ENCODE results near the gene OSMR.

DNA sequence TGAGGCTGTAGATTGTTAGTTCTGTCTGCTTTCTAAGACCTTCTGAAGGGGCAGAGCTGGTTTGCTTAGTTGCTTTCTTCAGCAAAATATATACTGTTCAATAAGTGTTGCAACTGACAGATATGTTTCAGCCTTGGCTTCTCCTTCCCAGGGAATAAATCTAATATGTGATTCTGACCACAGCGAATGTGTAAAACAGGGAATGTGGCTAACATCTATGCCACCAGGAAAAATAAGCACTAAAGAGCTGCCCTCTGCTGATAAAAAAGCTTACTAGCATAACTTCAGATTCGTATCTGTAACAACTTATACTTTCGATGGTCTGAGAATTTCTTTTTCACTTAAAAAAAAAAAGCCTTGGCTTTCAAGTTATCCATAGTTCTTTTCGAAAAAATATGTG lies 13.0 kb upstream of the OSMR start:
- TF ChIP-seq TAF1 (IDR thresholded peaks at IDR 0.05; ENCODE audit: borderline replicate concordance, insufficient read depth, low read length) (no peak), SIN3A (IDR thresholded peaks at IDR 0.05; ENCODE audit: borderline replicate concordance, insufficient read depth, low read length) (no peak), POLR2AphosphoS5 (IDR thresholded peaks at IDR 0.05; ENCODE audit: low read depth, low read length) (no peak), FOXP2 (optimal IDR thresholded peaks at IDR 0.05; ENCODE audit: borderline replicate concordance, extremely low read depth, extremely low read length, insufficient read depth) (no peak)
- TF ChIP-seq, protein P1, sequence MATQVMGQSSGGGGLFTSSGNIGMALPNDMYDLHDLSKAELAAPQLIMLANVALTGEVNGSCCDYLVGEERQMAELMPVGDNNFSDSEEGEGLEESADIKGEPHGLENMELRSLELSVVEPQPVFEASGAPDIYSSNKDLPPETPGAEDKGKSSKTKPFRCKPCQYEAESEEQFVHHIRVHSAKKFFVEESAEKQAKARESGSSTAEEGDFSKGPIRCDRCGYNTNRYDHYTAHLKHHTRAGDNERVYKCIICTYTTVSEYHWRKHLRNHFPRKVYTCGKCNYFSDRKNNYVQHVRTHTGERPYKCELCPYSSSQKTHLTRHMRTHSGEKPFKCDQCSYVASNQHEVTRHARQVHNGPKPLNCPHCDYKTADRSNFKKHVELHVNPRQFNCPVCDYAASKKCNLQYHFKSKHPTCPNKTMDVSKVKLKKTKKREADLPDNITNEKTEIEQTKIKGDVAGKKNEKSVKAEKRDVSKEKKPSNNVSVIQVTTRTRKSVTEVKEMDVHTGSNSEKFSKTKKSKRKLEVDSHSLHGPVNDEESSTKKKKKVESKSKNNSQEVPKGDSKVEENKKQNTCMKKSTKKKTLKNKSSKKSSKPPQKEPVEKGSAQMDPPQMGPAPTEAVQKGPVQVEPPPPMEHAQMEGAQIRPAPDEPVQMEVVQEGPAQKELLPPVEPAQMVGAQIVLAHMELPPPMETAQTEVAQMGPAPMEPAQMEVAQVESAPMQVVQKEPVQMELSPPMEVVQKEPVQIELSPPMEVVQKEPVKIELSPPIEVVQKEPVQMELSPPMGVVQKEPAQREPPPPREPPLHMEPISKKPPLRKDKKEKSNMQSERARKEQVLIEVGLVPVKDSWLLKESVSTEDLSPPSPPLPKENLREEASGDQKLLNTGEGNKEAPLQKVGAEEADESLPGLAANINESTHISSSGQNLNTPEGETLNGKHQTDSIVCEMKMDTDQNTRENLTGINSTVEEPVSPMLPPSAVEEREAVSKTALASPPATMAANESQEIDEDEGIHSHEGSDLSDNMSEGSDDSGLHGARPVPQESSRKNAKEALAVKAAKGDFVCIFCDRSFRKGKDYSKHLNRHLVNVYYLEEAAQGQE (IDR thresholded peaks at IDR 0.05; ENCODE audit: insufficient read depth in 1 of 2, low read depth in 2 of 2, low read length in 2 of 2) = no peak
